ENCODE results near the gene DCBLD2. TPM values are rescaled to one million over a fixed set of nuclear protein-coding genes. Genes with fewer than 3 reads are reported as not detected.

The DCBLD2 gene
- total RNA-seq, 1 donor from 2014 or later: 51.2 TPM

GRCh38 chr3:98780343-98780742 is 121.2 kb downstream of the DCBLD2 start:
- peaks cover 19% of the 10 kb centered on the region for H3K36me3 Mint-ChIP-seq
- peaks cover 2% of the 10 kb centered on the region for H3K4me1 Mint-ChIP-seq (ENCODE audit: unreplicated experiment)

GRCh38 chr3:98779541-98780335 is 121.8 kb downstream of the DCBLD2 start:
- no peaks in the 10 kb centered on the region for H3K9me3 Mint-ChIP-seq
- no peaks in the 10 kb centered on the region for H3K27me3 Mint-ChIP-seq
- no peak overlapping the region for H3K4me3 Mint-ChIP-seq
- no peak for DNase-seq (ENCODE audit: extremely low spot score, unreplicated experiment)
- H3K4me1 Mint-ChIP-seq (ENCODE audit: unreplicated experiment): no peaks in the 10 kb centered on the region
- TF ChIP-seq CTCF (conservative IDR thresholded peaks at IDR 0.05): no peak
- peaks cover 19% of the 10 kb centered on the region for H3K36me3 Mint-ChIP-seq
- no peak overlapping the region for H3K27ac Mint-ChIP-seq

More at GRCh38 chr3:98780343-98780742, 121.2 kb downstream of the DCBLD2 start:
- Mint-ChIP-seq H3K4me3 (no peak overlapping the region), H3K27me3 (no peaks in the 10 kb centered on the region), H3K27ac (no peak overlapping the region), H3K9me3 (no peaks in the 10 kb centered on the region)
- DNase-seq (ENCODE audit: extremely low spot score, unreplicated experiment): no peak
- no peak for TF ChIP-seq CTCF (conservative IDR thresholded peaks at IDR 0.05)

GRCh38 chr3:98778852-98779413 is 122.6 kb downstream of the DCBLD2 start:
- Mint-ChIP-seq H3K4me1 (ENCODE audit: unreplicated experiment) (no peaks in the 10 kb centered on the region), H3K4me3 (no peak overlapping the region), H3K36me3 (peaks cover 19% of the 10 kb centered on the region), H3K9me3 (no peaks in the 10 kb centered on the region), H3K27me3 (no peaks in the 10 kb centered on the region), H3K27ac (no peak overlapping the region)
- no peak for DNase-seq (ENCODE audit: extremely low spot score, unreplicated experiment)
- no peak for TF ChIP-seq CTCF (conservative IDR thresholded peaks at IDR 0.05)

- Mint-ChIP-seq H3K4me1 (ENCODE audit: unreplicated experiment) (no peaks in the 10 kb centered on the region), H3K27me3 (no peaks in the 10 kb centered on the region), H3K27ac (no peak overlapping the region), H3K9me3 (no peaks in the 10 kb centered on the region), H3K4me3 (no peak overlapping the region), H3K36me3 (peaks cover 23% of the 10 kb centered on the region)
- no peak for TF ChIP-seq CTCF (conservative IDR thresholded peaks at IDR 0.05)
- DNase-seq (ENCODE audit: extremely low spot score, unreplicated experiment): no peak
Measured at GRCh38 chr3:98778383-98778782, 123.1 kb downstream of the DCBLD2 start.

- H3K4me3 Mint-ChIP-seq: no peak overlapping the region
- H3K4me1 Mint-ChIP-seq (ENCODE audit: unreplicated experiment): no peaks in the 10 kb centered on the region
- no peak overlapping the region for H3K27ac Mint-ChIP-seq
- no peaks in the 10 kb centered on the region for H3K9me3 Mint-ChIP-seq
- DNase-seq (ENCODE audit: extremely low spot score, unreplicated experiment): no peak
- no peak for TF ChIP-seq CTCF (conservative IDR thresholded peaks at IDR 0.05)
- peaks cover 20% of the 10 kb centered on the region for H3K36me3 Mint-ChIP-seq
- no peaks in the 10 kb centered on the region for H3K27me3 Mint-ChIP-seq
Measured at GRCh38 chr3:98777801-98778220, 123.7 kb downstream of the DCBLD2 start.

All from type B pancreatic cell (in vitro differentiated cells).